H1 (cell line): ENCODE data around the gene CAMK2A. TPM values are rescaled to one million over a fixed set of nuclear protein-coding genes. Genes with fewer than 3 reads are reported as not detected.

Experiments
- CTCF ChIA-PET: fragments of 300-600 bp; sonication (Branson Sonifier 250); formaldehyde crosslinking; loops from one replicate; lab custom pipeline; 2021; ENCODE audit not compliant: partially characterized antibody; lab: Charles Lee
- POLR2A ChIA-PET: fragments of 300-600 bp; sonication (Branson Sonifier 250); formaldehyde crosslinking; loops from one replicate; lab custom pipeline; 2021; ENCODE audit warnings: inconsistent platforms; ENCODE audit not compliant: partially characterized antibody; lab: Charles Lee
- DNase-seq, 2 experiments: peaks; one replicate each; pipeline versions ENCODE4 v3.0.0 to v3.0.0-alpha.2; 2010 to 2022; ENCODE audit warnings: low spot score in 2 of 2, low read depth in 1 of 2, mixed read lengths in 1 of 2
- FAIRE-seq: peaks from 2 replicates; lab custom pipeline; 2011; peaks lifted over from hg19 to GRCh38; lab: Jason Lieb, UNC
- H2AFZ ChIP-seq: 2 replicates; pipeline ENCODE4 v1.8.1; 2012; ENCODE audit warnings: low read length, inconsistent platforms
- H2AK5ac ChIP-seq: 2 replicates; pipeline ENCODE4 v1.6.1; 2013; ENCODE audit warnings: low read depth, low read length
- H2BK120ac ChIP-seq: replicated peaks from 2 replicates; pipeline ENCODE3; 2013; ENCODE audit warnings: low read depth, low read length, inconsistent platforms
- H2BK12ac ChIP-seq: 2 replicates; pipeline ENCODE4 v1.6.1; 2013; ENCODE audit warnings: low read depth, low read length
- H2BK15ac ChIP-seq: 2 replicates; pipeline ENCODE4 v1.6.1; 2013; ENCODE audit warnings: low read length
- H2BK20ac ChIP-seq: 2 replicates; pipeline ENCODE4 v1.6.1; 2013; ENCODE audit warnings: low read length
- H2BK5ac ChIP-seq: 2 replicates; pipeline ENCODE4 v1.6.1; 2013; ENCODE audit warnings: low read depth, low read length
- H3K14ac ChIP-seq: 2 replicates; pipeline ENCODE4 v1.6.1; 2013; ENCODE audit warnings: inconsistent platforms; ENCODE audit not compliant: insufficient read length
- H3K18ac ChIP-seq: 2 replicates; pipeline ENCODE4 v1.6.1; 2013; ENCODE audit warnings: low read length; ENCODE audit errors: extremely low read depth
- H3K23ac ChIP-seq: 2 replicates; pipeline ENCODE4 v1.6.1; 2013; ENCODE audit warnings: inconsistent platforms; ENCODE audit not compliant: insufficient read length
- H3K23me2 ChIP-seq: 2 replicates; pipeline ENCODE4 v1.6.1; 2013; ENCODE audit warnings: low read depth, low read length
- H3K27ac ChIP-seq: 2 replicates; pipeline ENCODE4 v1.6.1; 2011; ENCODE audit warnings: low read depth, low read length, inconsistent platforms
- H3K27me3 ChIP-seq, 4 experiments: replicated peaks in 1 of 4; 1 replicate in 1 of 4; 2 replicates in 3 of 4; pipeline versions ENCODE4 v1.6.1 to v1.8.1; 2011 to 2013; ENCODE audit warnings: low read length in 3 of 4, mild to moderate bottlenecking in 3 of 4, inconsistent platforms in 2 of 4, mixed read lengths in 2 of 4, moderate library complexity in 1 of 4; ENCODE audit not compliant: control insufficient read depth in 3 of 4, insufficient read depth in 3 of 4; ENCODE audit errors: extremely low read depth in 1 of 4
- H3K36me3 ChIP-seq, 4 experiments: 2 replicates each; pipeline versions ENCODE4 v1.6.1 to v1.8.1; 2011 to 2013; ENCODE audit warnings: mild to moderate bottlenecking in 4 of 4, low read length in 3 of 4, moderate library complexity in 2 of 4, control low read depth in 1 of 4, inconsistent platforms in 1 of 4; ENCODE audit not compliant: insufficient read depth in 4 of 4, control insufficient read depth in 2 of 4
- H3K4ac ChIP-seq: replicated peaks from 2 replicates; pipeline ENCODE3; 2013; ENCODE audit warnings: low read length, low read depth, mixed read lengths, inconsistent platforms; ENCODE audit not compliant: insufficient read length
- H3K4me1 ChIP-seq, 4 experiments: replicated peaks in 1 of 4; 1 replicate in 1 of 4; 2 replicates in 3 of 4; pipeline versions ENCODE4 v1.6.1 to v1.8.1; 2011 to 2013; ENCODE audit warnings: low read length in 3 of 4, inconsistent platforms in 2 of 4, mixed read lengths in 1 of 4; ENCODE audit not compliant: insufficient read depth in 4 of 4, control insufficient read depth in 3 of 4
- H3K4me2 ChIP-seq, 2 experiments: 2 replicates each; pipeline versions ENCODE4 v1.6.1 to v1.8.1; 2011 to 2013; ENCODE audit warnings: low read depth in 2 of 2, low read length in 2 of 2, control low read depth in 1 of 2, inconsistent platforms in 1 of 2, mild to moderate bottlenecking in 1 of 2; ENCODE audit not compliant: insufficient read depth in 1 of 2
- H3K4me3 ChIP-seq, 4 experiments: fragments of 200-600, 300-600 bp in 1 of 4; sonication (generic), shearing (Covaris generic), sonication (Bioruptor Twin) in 1 of 4; 2 replicates each; pipeline versions ENCODE4 v1.5.1 to v1.8.1; 2011 to 2016; ENCODE audit warnings: low read length in 4 of 4, low read depth in 3 of 4, control low read depth in 2 of 4, inconsistent platforms in 2 of 4, mild to moderate bottlenecking in 2 of 4, mixed read lengths in 1 of 4, moderate library complexity in 1 of 4; ENCODE audit not compliant: insufficient read depth in 2 of 4; ENCODE audit errors: extremely low read depth in 1 of 4
- H3K56ac ChIP-seq: replicated peaks from 2 replicates; pipeline ENCODE3; 2013; ENCODE audit warnings: low read depth, mild to moderate bottlenecking, mixed read lengths, low read length, inconsistent platforms; ENCODE audit not compliant: insufficient read length
- H3K79me1 ChIP-seq: 2 replicates; pipeline ENCODE4 v1.6.1; 2013; ENCODE audit warnings: low read depth, low read length, control low read depth
- H3K79me2 ChIP-seq, 2 experiments: 2 replicates each; pipeline versions ENCODE4 v1.6.1 to v1.8.1; 2012 to 2013; ENCODE audit warnings: low read length in 2 of 2, mild to moderate bottlenecking in 2 of 2, inconsistent platforms in 1 of 2; ENCODE audit not compliant: insufficient read depth in 2 of 2, control insufficient read depth in 1 of 2
- H3K9ac ChIP-seq, 4 experiments: replicated peaks in 1 of 4; 1 replicate in 1 of 4; 2 replicates in 3 of 4; pipeline versions ENCODE4 v1.6.1 to v1.8.1; 2011 to 2013; ENCODE audit warnings: low read depth in 3 of 4, low read length in 3 of 4, control low read depth in 2 of 4, mild to moderate bottlenecking in 2 of 4, moderate library complexity in 2 of 4, inconsistent platforms in 1 of 4; ENCODE audit errors: extremely low read depth in 1 of 4
- H3K9me3 ChIP-seq, 2 experiments: 2 replicates each; pipeline versions ENCODE4 v1.6.1 to v1.8.1; 2012 to 2013; ENCODE audit warnings: mild to moderate bottlenecking in 2 of 2, moderate library complexity in 2 of 2, control low read depth in 1 of 2, inconsistent platforms in 1 of 2, low read depth in 1 of 2, low read length in 1 of 2, mixed read lengths in 1 of 2; ENCODE audit not compliant: insufficient read depth in 2 of 2
- H4K20me1 ChIP-seq, 2 experiments: replicated peaks in 1 of 2; 2 replicates each; pipeline versions ENCODE3 to v1.8.1; 2011 to 2013; ENCODE audit warnings: inconsistent platforms in 2 of 2, low read length in 2 of 2, mild to moderate bottlenecking in 1 of 2; ENCODE audit not compliant: insufficient read depth in 2 of 2, control insufficient read depth in 1 of 2
- H4K5ac ChIP-seq: 2 replicates; pipeline ENCODE4 v1.6.1; 2013; ENCODE audit warnings: low read length, low read depth, mixed read lengths, inconsistent platforms; ENCODE audit not compliant: insufficient read length
- H4K8ac ChIP-seq: 2 replicates; pipeline ENCODE4 v1.8.0; 2013; ENCODE audit warnings: mild to moderate bottlenecking, moderate library complexity, low read length, inconsistent platforms; ENCODE audit not compliant: insufficient read depth; ENCODE audit errors: extremely low read depth
- H4K91ac ChIP-seq: replicated peaks from 2 replicates; pipeline ENCODE3; 2013; ENCODE audit warnings: low read length, mixed read lengths, inconsistent platforms; ENCODE audit not compliant: insufficient read length
- BACH1 ChIP-seq: IDR thresholded peaks from 2 replicates; pipeline ENCODE4 v1.6.1; 2012; ENCODE audit warnings: low read length, improper control_type of control experiment
- BCL11A ChIP-seq, 2 experiments: IDR thresholded peaks; one replicate each; pipeline ENCODE4 v1.6.1; 2011; ENCODE audit warnings: low read depth in 2 of 2, low read length in 2 of 2, mild to moderate bottlenecking in 2 of 2
- BRCA1 ChIP-seq: IDR thresholded peaks from 2 replicates; pipeline ENCODE4 v1.6.1; 2012; ENCODE audit warnings: low read depth, low read length, improper control_type of control experiment
- CBX8 ChIP-seq: fragments of 300-800, 300-1000 bp; sonication (generic); IDR thresholded peaks from 2 replicates; pipeline ENCODE4 v1.7.1; 2016; ENCODE audit warnings: low read depth, low read length, borderline replicate concordance
- CEBPB ChIP-seq: IDR thresholded peaks from 2 replicates; pipeline ENCODE4 v1.6.1; 2012; ENCODE audit warnings: low read depth, low read length
- EZH2 ChIP-seq: fragments of 200-600 bp; sonication (generic); IDR thresholded peaks from 2 replicates; pipeline ENCODE4 v1.7.1; 2012; ENCODE audit warnings: low read depth, mild to moderate bottlenecking, moderate library complexity, low read length, inconsistent platforms; ENCODE audit not compliant: severe bottlenecking
- HDAC6 ChIP-seq: IDR thresholded peaks from one replicate; pipeline ENCODE4 v1.7.1; 2012; ENCODE audit warnings: low read depth, mild to moderate bottlenecking, inconsistent platforms, low read length, moderate library complexity
- JUN ChIP-seq: IDR thresholded peaks from 2 replicates; pipeline ENCODE4 v1.6.1; 2011; ENCODE audit warnings: low read depth, mild to moderate bottlenecking, improper control_type of control experiment, low read length
- KDM4A ChIP-seq: IDR thresholded peaks from one replicate; pipeline ENCODE4 v1.7.1; 2012; ENCODE audit warnings: low read depth, mild to moderate bottlenecking, moderate library complexity, low read length, inconsistent platforms; ENCODE audit not compliant: severe bottlenecking
- MAFK ChIP-seq: IDR thresholded peaks from 2 replicates; pipeline ENCODE4 v1.6.1; 2012; ENCODE audit warnings: low read depth, mild to moderate bottlenecking, improper control_type of control experiment, low read length
- NRF1 ChIP-seq: IDR thresholded peaks from 2 replicates; pipeline ENCODE4 v1.6.1; 2011; ENCODE audit warnings: mild to moderate bottlenecking, low read depth, low read length, improper control_type of control experiment
- RFX5 ChIP-seq: IDR thresholded peaks from 2 replicates; pipeline ENCODE4 v1.6.1; 2011; ENCODE audit warnings: low read depth, low read length, improper control_type of control experiment, borderline replicate concordance
- SP1 ChIP-seq: IDR thresholded peaks from 2 replicates; pipeline ENCODE4 v1.6.1; 2011; ENCODE audit warnings: low read depth, low read length
- TBP ChIP-seq: IDR thresholded peaks from 2 replicates; pipeline ENCODE4 v1.6.1; 2011; ENCODE audit warnings: low read depth, low read length, improper control_type of control experiment
- WGBS, 2 experiments: shearing (Covaris generic) in 1 of 2; methylation state at CpG; one replicate each; pipeline versions ENCODE4 v1.1.6 to v1.1.7; 2013 to 2015; ENCODE audit warnings: low lambda C conversion rate in 2 of 2, mixed read lengths in 2 of 2, inconsistent platforms in 1 of 2, low coverage in 1 of 2, missing lambda C conversion rate in 1 of 2; ENCODE audit not compliant: insufficient replicate concordance in 2 of 2, insufficient coverage in 1 of 2, insufficient read length in 1 of 2; ENCODE audit errors: extremely low coverage in 1 of 2, missing lambda C conversion rate in 1 of 2; 5-methylcytosine and 5-hydroxymethylcytosine counted together
- polyA plus RNA-seq, 7 experiments: library from polyadenylated mRNA; depleted of rRNA in 3 of 7; stranded (reverse) in 5 of 7; unstranded in 2 of 7; fragments of >200 nt in 5 of 7; fragments of 200-250 nt in 2 of 7; gene quantifications; 1 replicate in 5 of 7; 2 replicates in 1 of 7; 4 replicates in 1 of 7; pipeline versions ENCODE4 v1.2.1 to v1.2.3, GENCODE V29; 2011 to 2013; ENCODE audit warnings: missing spikeins in 2 of 7, mixed read lengths in 2 of 7
- total RNA-seq: library from RNA; stranded (reverse); fragmentation: NEBNext Ultra II Directional; extraction: Animal tissue kit (Norgen Biotek cat#: 25700); gene quantifications from 2 replicates; pipeline ENCODE4 v1.2.1, GENCODE V29; 2021
- TF ChIP-seq, protein P1 (sequence below): IDR thresholded peaks from 2 replicates; pipeline ENCODE4 v1.6.1; 2012; ENCODE audit warnings: inconsistent platforms

CAMK2A gene
- total and polyA plus RNA-seq, 2 of the 8 experiments (the other 6 are each of a cell fraction or from before 2014, with no cell fraction given) = 0.20 to 0.28 TPM

DNA sequence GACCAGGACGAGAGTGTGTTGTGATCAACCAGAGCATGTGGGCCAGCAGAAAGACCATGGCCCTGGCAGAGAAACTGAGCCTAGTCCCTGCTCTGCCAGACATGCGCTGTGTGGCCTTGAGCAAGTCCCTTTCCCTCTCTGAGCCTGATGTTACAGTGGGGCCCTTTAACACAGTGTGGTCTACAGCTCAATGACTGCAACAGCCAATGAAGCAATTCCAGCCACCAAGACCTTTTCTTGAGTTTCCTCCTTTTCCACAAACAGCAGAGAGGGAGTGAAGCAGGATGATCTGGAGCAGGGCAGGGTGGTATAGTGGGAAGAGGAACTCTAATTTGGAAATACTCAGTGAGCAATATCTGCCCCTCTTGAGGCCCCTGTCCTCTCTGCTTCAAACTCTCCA, 38.9 kb upstream of the CAMK2A start:
- Histone ChIP-seq H3K18ac (no peak overlapping the region), H2AK5ac (no peak overlapping the region), H4K20me1 (no peaks in the 10 kb centered on the region), H3K4me1 (no peaks in the 10 kb centered on the region), H3K23ac (no peak overlapping the region), H3K9me3 (no peaks in the 10 kb centered on the region), H3K36me3 (no peaks in the 10 kb centered on the region), H4K5ac (no peak overlapping the region), H2AFZ (no peak overlapping the region), H2BK12ac (no peak overlapping the region), H2BK20ac (no peak overlapping the region), H2BK120ac (no peak overlapping the region), H2BK15ac (no peak overlapping the region), H3K4me2 (no peak overlapping the region), H4K8ac (no peak overlapping the region), H3K27ac (no peak overlapping the region), H3K23me2 (no peaks in the 10 kb centered on the region), H3K4ac (no peak overlapping the region), H3K4me3 (no peak overlapping the region), H3K9ac (no peak overlapping the region), H2BK5ac (no peak overlapping the region), H4K91ac (no peak overlapping the region), H3K14ac (no peak overlapping the region), H3K79me1 (no peaks in the 10 kb centered on the region), H3K56ac (no peak overlapping the region), H3K79me2 (no peaks in the 10 kb centered on the region), H3K27me3 (no peaks in the 10 kb centered on the region)
- POLR2A ChIA-PET = interaction anchor here (0.6 kb wide), 1 partner anchor 29 kb away, joined by 3 read pairs; no protein-coding TSS in a partner anchor
- FAIRE-seq (no peak), DNase-seq (no peak)
- WGBS, 2 experiments = 75% methylated on average over 2 of the region's 2 CpGs; no CpG with 5 or more reads in 1 of the 2 experiments
- CTCF ChIA-PET = interaction anchor here (1.4 to 15.6 kb wide), 5 partner anchors 8 to 52 kb away, joined by 4 to 126 read pairs (median 4); partner anchors contain the start of gene CAMK2A
- TF ChIP-seq RFX5 (no peak), EZH2 (no peak), CBX8 (no peak), CEBPB (no peak), MAFK (no peak), BACH1 (no peak), TBP (no peak), BCL11A (IDR thresholded peaks at IDR 0.05; ENCODE audit: low read depth in 2 of 2, low read length in 2 of 2) (no peak), SP1 (no peak), JUN (no peak), KDM4A (no peak), BRCA1 (no peak), NRF1 (no peak), HDAC6 (no peak)
- TF ChIP-seq, protein P1, sequence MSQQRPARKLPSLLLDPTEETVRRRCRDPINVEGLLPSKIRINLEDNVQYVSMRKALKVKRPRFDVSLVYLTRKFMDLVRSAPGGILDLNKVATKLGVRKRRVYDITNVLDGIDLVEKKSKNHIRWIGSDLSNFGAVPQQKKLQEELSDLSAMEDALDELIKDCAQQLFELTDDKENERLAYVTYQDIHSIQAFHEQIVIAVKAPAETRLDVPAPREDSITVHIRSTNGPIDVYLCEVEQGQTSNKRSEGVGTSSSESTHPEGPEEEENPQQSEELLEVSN = no peak
